Retina (tissue), 1 donor: ENCODE measurements around the gene PPHLN1.
"Not testable (repeated sequence)": the region's sequence is repeated elsewhere in the genome, so short reads cannot be mapped to it uniquely, and the experiment has no call there.

Source experiments
- DNase-seq: peaks from one replicate; pipeline ENCODE4 v3.0.0-alpha.2; 2016

PPHLN1 gene

GRCh38 chr12:42325326-42325652 lies 678 bp upstream of the PPHLN1 start:
- DNase-seq, result no peak

DNA sequence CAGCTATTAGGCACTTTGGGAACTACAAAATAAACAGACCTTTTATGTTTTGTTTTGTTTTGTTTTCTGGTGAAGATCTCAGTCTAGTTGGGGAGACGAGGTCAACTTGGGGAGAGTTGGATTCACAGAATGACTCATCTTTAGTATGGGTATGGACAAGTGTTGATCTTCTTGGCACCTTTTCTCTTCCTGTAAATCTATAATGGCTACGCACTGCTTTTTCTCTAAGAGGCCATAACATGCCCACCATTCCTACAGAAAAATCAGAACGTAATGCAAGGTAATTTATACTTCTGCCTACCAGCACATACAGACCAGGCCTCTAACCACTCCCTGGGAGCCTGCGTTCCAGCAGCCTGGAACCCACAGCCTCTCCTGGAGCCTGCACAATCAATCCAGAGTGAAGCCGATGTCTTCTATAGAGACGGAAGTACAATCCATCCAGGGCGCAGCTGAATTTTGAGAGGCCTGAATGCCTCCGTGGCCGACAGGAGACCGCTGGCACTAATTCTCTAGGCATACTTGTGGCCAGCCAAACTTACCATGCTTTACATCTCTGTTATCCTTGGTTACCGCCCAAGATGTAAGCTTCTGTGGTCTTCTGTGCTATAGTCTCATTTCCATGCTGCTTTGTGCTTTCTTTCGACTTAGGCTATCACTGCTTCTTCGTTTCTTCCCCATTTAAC lies 717 bp downstream of the PPHLN1 start:
- peak; percentile 45 for DNase-seq

DNA sequence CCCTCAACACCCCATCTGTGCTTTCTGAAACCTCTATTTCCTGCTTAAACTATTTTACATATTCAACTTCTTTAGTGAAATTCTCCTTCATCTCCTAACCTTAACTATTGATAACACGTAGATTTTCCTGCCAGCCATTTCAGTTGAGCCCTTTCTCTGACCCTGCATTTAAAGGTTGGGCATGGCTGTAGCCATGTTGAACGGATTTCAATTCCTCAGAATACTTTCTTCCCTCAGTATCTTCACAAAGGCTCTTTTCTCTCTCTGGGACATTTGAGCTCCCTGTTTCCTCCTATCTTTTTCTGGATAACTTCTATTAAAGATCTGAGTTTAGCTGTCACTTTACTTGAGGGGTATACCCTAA lies 1.2 kb downstream of the PPHLN1 start:
- DNase-seq, result no peak

GRCh38 chr12:42330097-42330496 lies 4.1 kb downstream of the PPHLN1 start:
- DNase-seq, result not testable (repeated sequence)

DNA sequence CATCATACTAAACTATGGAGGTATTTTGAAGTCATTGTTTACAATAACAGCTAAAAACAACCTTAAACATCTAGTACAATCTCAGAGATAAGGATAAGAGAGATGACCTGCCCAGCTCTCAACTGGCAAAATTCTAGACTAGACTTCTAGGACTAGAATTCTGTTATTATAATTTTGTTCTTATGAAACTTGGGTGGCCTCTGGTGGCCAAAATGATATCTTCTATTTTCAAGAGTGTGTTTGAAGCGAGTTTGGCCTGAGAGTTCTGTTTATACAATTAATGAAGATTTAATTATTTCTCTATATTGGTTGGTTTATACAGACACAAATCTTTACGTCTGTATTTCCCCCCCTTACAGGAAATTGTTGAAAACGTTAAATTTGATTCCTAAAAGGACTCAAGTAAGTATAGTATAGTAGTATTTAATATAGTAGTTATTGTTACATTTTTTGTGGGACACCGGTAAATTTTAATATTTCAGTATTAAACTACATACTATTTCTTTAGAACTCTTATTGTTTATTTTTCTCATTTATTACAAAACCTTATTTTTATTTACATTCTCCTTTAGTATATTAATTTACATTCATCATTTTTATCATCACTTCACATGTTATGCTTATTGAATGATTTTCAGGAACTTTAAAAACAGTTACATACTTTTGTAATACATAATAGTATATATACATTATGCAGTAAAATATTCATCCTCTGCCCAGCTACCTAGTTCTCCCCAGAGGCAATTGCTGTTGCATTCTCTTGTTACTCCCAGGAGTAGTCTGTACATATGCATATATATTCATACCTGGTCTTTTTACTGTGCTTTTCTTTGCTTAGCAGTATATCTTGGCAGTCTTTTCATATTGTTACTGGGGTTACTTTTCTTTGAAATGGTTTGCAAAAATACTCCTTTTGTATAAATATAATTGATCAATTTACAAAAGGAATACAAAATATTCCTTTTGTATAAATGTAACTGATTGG lies 6.6 kb downstream of the PPHLN1 start:
- peak; percentile 27 for DNase-seq

DNA sequence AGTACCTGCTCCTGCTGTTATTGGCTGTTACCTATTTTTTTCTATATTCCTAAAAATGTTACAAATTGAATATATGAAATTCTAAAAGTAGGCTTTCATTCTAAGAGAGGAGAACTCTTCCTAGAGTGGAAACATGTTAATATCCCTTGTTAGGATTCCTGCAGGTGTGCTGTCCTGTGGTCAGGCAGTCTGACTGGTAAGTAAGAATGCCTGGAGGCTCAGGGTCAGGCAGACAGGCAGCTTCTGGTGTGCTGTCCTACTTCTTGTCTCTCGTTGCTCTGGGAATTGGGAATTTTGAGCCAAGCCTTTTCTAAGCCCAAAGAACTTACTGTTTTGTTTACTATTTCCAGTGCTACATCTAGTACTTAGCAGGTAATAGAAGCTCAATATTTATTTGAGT lies 10.3 kb downstream of the PPHLN1 start:
- DNase-seq, result no peak

GRCh38 chr12:42338280-42338679 lies 12.3 kb downstream of the PPHLN1 start:
- DNase-seq, result no peak

- no peak for DNase-seq
Observed at GRCh38 chr12:42342028-42342427, 16.1 kb downstream of the PPHLN1 start.

DNA sequence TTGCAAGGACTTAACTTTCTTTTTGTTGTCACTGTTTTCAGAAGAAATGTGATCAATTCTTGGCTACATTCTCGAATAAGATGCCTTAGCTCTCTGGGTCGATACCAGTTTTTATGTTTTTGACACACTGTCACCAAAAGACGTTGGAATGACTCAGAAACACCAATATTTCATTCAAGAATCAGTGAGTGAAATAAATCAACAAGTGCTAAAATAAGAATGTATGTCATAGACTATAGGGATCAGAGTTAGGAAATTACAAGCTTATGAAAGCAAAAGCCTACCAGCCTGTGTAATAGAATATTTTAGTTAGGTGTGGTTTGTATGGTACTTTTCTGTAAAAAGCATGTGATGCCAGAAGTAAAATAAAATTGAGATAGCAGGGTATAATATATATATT lies 17.8 kb downstream of the PPHLN1 start:
- DNase-seq, result no peak

GRCh38 chr12:42346403-42347002 lies 20.5 kb downstream of the PPHLN1 start:
- DNase-seq, result no peak

- not testable (repeated sequence) for DNase-seq
Observed at GRCh38 chr12:42349119-42350020, 23.4 kb downstream of the PPHLN1 start.

GRCh38 chr12:42350021-42350407 lies 24.0 kb downstream of the PPHLN1 start:
- DNase-seq, result not testable (repeated sequence)

DNA sequence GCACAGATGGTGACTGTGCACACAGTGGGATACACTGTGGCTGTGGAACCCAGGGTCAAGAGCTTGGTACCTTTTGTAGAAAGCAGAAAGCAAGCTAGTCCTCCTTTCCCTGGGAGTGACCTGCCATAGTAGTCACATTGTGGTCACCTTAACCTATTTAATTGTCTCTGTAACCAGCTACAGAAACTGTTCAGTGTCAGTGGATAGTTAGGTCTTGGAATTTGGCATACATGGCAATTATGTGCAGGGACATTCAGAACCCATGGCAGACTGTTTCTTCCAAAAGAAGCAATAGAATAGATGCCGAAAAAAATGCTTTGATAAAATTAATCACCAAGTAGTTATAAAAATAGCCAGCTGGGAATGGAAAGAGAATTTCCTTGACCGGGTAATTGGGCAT lies 30.4 kb downstream of the PPHLN1 start:
- no peak for DNase-seq

DNA sequence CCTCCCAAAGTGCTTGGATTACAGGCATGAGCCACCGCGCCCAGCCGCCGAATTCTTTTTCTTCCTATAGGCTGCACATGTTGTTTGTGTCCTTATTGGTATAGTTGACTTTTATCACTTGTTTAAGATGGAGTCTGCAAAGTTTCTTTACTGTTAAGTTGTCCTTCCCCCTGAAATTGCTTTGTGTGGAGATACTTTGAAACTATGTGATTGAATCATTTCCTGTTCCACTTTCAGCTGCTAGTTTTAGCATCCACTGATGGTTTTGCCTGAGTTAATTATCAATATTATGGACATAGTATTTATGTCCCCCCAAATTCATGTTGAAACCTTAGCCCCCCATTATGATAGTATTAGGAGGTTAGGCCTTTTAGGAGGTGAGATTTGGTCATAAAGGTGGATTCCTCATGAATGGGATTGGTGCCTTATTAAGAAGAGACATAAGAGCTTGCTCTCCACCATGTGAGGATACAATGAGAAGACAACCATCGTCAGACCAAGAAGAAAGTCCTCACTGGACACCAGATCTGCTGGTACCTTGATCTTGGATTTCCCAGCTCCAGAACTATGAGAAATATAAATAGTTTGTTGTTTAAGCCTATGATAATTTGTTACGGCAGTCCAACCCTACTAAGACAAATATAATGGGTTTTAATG lies 34.9 kb downstream of the PPHLN1 start:
- no peak for DNase-seq

- no peak for DNase-seq
Observed at GRCh38 chr12:42361909-42362646, 36.1 kb downstream of the PPHLN1 start.

- DNase-seq, result no peak
Observed at GRCh38 chr12:42362647-42363260, 36.8 kb downstream of the PPHLN1 start.

- DNase-seq, result no peak
Observed at GRCh38 chr12:42364692-42365091, 38.7 kb downstream of the PPHLN1 start.

- no peak for DNase-seq
Observed at GRCh38 chr12:42365486-42365885, 39.5 kb downstream of the PPHLN1 start.

- DNase-seq, result no peak
Observed at GRCh38 chr12:42370013-42370412, 44.0 kb downstream of the PPHLN1 start.

- DNase-seq, result peak; percentile 28
Observed at GRCh38 chr12:42372154-42372791, 46.3 kb downstream of the PPHLN1 start.

DNA sequence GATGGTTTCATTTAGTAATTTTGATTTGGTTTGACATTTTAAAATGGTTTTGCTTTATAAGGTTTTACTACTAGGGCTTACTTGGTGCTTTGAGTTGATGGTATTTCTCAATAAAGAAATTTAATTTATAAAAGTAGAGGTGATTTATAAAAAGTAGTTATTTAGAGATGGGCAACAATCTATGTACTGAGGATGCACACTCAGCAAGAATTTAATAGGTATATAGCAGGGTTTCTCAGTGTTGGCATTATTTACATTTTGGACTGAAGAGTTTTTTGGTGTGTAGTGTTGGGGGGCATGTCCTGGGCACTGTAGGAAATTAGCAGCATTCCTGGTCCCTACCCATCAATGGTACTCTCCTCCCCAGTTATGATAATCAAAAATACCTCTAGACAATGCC lies 47.7 kb downstream of the PPHLN1 start:
- DNase-seq, result no peak
